Stimulated activated naive CD8-positive, alpha-beta T cell treated with anti-CD3 and anti-CD28 coated beads, Interleukin-15, Interleukin-2, amounts not matched to agents 100 U/mL and 50 U/mL, for 24 hours (primary cell): ENCODE measurements around the gene PPP1R3G.

ENCODE experiments used
- ATAC-seq: fragments of 150-1000 bp; cut with Tn5 transposase; one replicate; pipeline ENCODE4 v1.10.0; 2021
- DNase-seq: peaks from one replicate; pipeline ENCODE4 v3.0.0; 2021

PPP1R3G gene

GRCh38 chr6:5072440-5072839 is 12.7 kb upstream of the PPP1R3G start:
- DNase-seq (no peak), ATAC-seq (no peak)

GRCh38 chr6:5073992-5074391 is 11.1 kb upstream of the PPP1R3G start:
- ATAC-seq (no peak), DNase-seq (no peak)

- DNase-seq (no peak), ATAC-seq (no peak)
Observed at GRCh38 chr6:5076931-5077330, 8.2 kb upstream of the PPP1R3G start.

- DNase-seq, result no peak
- no peak for ATAC-seq
Observed at GRCh38 chr6:5078121-5078669, 6.9 kb upstream of the PPP1R3G start.

GRCh38 chr6:5079692-5080091 is 5.4 kb upstream of the PPP1R3G start:
- ATAC-seq (no peak), DNase-seq (no peak)

GRCh38 chr6:5080574-5080973 is 4.6 kb upstream of the PPP1R3G start:
- DNase-seq (no peak), ATAC-seq (no peak)

- ATAC-seq (no peak), DNase-seq (no peak)
Observed at GRCh38 chr6:5081182-5081581, 4.0 kb upstream of the PPP1R3G start.

- DNase-seq, result no peak
- ATAC-seq, result no peak
Observed at GRCh38 chr6:5081955-5082354, 3.2 kb upstream of the PPP1R3G start.

- no peak for ATAC-seq
- no peak for DNase-seq
Observed at GRCh38 chr6:5082487-5083306, 2.4 kb upstream of the PPP1R3G start.

GRCh38 chr6:5083307-5083583 is 1.9 kb upstream of the PPP1R3G start:
- DNase-seq (no peak), ATAC-seq (no peak)

- ATAC-seq, result no peak
- no peak for DNase-seq
Observed at GRCh38 chr6:5083813-5084359, 1.3 kb upstream of the PPP1R3G start.

GRCh38 chr6:5084360-5084780 is 771 bp upstream of the PPP1R3G start:
- ATAC-seq, result peak; percentile 24

GRCh38 chr6:5085648-5086293 is 630 bp downstream of the PPP1R3G start:
- ATAC-seq (peak; percentile 22), DNase-seq (peak; percentile 15)

More at GRCh38 chr6:5084360-5084780, 771 bp upstream of the PPP1R3G start:
- peak; percentile 8 for DNase-seq

GRCh38 chr6:5086294-5086890 is 1.3 kb downstream of the PPP1R3G start:
- ATAC-seq (no peak), DNase-seq (peak; percentile 5)

- ATAC-seq (no peak), DNase-seq (no peak)
Observed at GRCh38 chr6:5087389-5087788, 2.2 kb downstream of the PPP1R3G start.

- DNase-seq, result no peak
- ATAC-seq, result no peak
Observed at GRCh38 chr6:5088780-5089179, 3.6 kb downstream of the PPP1R3G start.

- ATAC-seq, result no peak
- DNase-seq, result no peak
Observed at GRCh38 chr6:5089481-5090438, 4.6 kb downstream of the PPP1R3G start.

GRCh38 chr6:5090603-5091002 is 5.5 kb downstream of the PPP1R3G start:
- ATAC-seq, result no peak
- DNase-seq, result no peak

GRCh38 chr6:5091210-5092069 is 6.3 kb downstream of the PPP1R3G start:
- ATAC-seq, result no peak

GRCh38 chr6:5093231-5094015 is 8.3 kb downstream of the PPP1R3G start:
- DNase-seq (no peak), ATAC-seq (no peak)

More at GRCh38 chr6:5091210-5092069, 6.3 kb downstream of the PPP1R3G start:
- DNase-seq, result no peak
